ENCODE data around the gene CAPN10. TPM values are rescaled to one million over a fixed set of nuclear protein-coding genes. Genes with fewer than 3 reads are reported as not detected.

Gene CAPN10
- total and polyA plus RNA-seq, 2 donors (not counting 3 experiments of a cell fraction or from before 2014, with no cell fraction given) = 25.2 to 39.9 TPM

DNA sequence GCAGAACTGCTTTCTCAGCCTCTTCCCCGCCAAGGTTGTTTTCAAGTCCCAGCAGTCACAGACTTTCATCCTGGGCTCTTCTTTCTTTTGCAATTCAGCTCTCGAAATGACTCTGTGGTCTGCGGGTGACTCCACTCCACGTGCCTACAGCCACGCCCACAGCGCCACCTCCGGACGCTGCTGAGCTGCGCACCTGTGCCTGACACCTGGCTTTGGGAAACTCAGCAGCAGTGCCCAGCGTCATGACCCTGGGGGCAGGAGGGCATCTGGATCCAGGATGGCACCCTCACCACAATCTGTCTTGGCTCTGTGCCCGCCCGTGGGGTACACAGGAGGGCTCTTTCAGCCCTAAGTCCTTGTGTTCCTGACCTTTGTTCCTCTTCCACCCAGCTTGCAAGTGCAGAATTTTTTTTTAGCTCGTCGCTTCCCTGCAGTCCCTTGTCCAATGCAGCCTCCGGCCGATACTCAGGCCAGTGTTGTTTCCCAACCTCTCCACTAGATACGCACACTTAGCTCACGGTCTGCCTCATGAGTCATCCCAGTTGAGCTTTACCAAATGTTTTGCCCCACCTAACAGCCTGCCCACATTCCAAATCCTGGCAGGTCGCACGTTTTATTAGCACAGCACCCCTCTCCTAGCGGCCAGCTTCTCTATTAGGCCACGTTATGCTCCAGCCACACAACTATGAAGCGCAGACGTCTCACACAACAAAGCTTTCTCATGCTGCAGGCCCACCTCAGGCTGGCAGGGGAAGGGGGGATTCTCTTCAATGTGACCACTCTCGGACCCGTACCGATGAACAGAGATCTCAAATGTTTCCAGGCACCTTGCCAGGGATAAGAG is 6.5 kb upstream of the CAPN10 start:
- no peak for DNase-seq (ENCODE audit: low read depth, low spot score)
- CTCF ChIA-PET = interaction anchor here (1.6 kb wide), 1 partner anchor 11 kb away, joined by 3 read pairs; the partner anchor contains the start of gene RNPEPL1
- Histone ChIP-seq H4K20me1 (replicated peaks; ENCODE audit: control insufficient read depth, extremely low read depth, insufficient read depth, low read length) (no peaks in the 10 kb centered on the region), H3K79me2 (ENCODE audit: control insufficient read depth, insufficient read depth, low read length) (peaks cover 16% of the 10 kb centered on the region), H3K4me3 (replicated peaks in 1 of 3; ENCODE audit: insufficient read depth in 1 of 3, low read depth in 1 of 3, low read length in 3 of 3) (no peak overlapping the region), H3K9me1 (replicated peaks; ENCODE audit: control insufficient read depth, extremely low read depth, insufficient read depth, low read length) (no peaks in the 10 kb centered on the region), H3K9me3 (replicated peaks; ENCODE audit: control insufficient read depth, insufficient read depth, low read length) (no peaks in the 10 kb centered on the region), H2AFZ (ENCODE audit: low read depth, low read length) (no peak overlapping the region), H3K27me3 (ENCODE audit: control insufficient read depth in 2 of 2, insufficient read depth in 2 of 2, low read length in 2 of 2) (no peaks in the 10 kb centered on the region), H3K36me3 (ENCODE audit: control insufficient read depth in 2 of 2, extremely low read depth in 1 of 2, insufficient read depth in 2 of 2, low read length in 2 of 2) (peaks cover 0 to 21% of the 10 kb centered on the region in 2 experiments), H3K4me1 (ENCODE audit: control insufficient read depth, extremely low read depth, insufficient read depth, low read length) (no peaks in the 10 kb centered on the region), H3K9ac (replicated peaks; ENCODE audit: extremely low read depth, insufficient read depth, low read length) (no peak overlapping the region), H3K27ac (ENCODE audit: insufficient read depth, low read depth, low read length) (no peak overlapping the region), H3K4me2 (ENCODE audit: insufficient read depth, low read length) (no peak overlapping the region)
- intact Hi-C loops (cut with micrococcal nuclease) = no loop called here
- FAIRE-seq = no peak
- TF ChIP-seq EZH2 (IDR thresholded peaks at IDR 0.05; ENCODE audit: borderline replicate concordance, low read depth, low read length, severe bottlenecking) = no peak
- TF ChIP-seq, protein P1, sequence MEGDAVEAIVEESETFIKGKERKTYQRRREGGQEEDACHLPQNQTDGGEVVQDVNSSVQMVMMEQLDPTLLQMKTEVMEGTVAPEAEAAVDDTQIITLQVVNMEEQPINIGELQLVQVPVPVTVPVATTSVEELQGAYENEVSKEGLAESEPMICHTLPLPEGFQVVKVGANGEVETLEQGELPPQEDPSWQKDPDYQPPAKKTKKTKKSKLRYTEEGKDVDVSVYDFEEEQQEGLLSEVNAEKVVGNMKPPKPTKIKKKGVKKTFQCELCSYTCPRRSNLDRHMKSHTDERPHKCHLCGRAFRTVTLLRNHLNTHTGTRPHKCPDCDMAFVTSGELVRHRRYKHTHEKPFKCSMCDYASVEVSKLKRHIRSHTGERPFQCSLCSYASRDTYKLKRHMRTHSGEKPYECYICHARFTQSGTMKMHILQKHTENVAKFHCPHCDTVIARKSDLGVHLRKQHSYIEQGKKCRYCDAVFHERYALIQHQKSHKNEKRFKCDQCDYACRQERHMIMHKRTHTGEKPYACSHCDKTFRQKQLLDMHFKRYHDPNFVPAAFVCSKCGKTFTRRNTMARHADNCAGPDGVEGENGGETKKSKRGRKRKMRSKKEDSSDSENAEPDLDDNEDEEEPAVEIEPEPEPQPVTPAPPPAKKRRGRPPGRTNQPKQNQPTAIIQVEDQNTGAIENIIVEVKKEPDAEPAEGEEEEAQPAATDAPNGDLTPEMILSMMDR (IDR thresholded peaks at IDR 0.05; ENCODE audit: extremely low read depth in 1 of 2, insufficient read depth in 1 of 2, low read depth in 1 of 2, low read length in 2 of 2) = no peak
- no TSS peak for BruUV-seq (replicated peaks)
- POLR2A ChIA-PET = no interaction called here
- dilution Hi-C loops (cut with MboI; ENCODE audit: extremely low pct_ligation_motif_present, low sequenced_read_pairs) = no loop called here

GRCh38 chr2:240581811-240582210 is 4.7 kb upstream of the CAPN10 start:
- no peak for TF ChIP-seq POLR2AphosphoS5 (IDR thresholded peaks at IDR 0.05; ENCODE audit: insufficient read depth, low read depth, low read length)
- CTCF ChIA-PET = interaction anchor here (0.8 to 1.4 kb wide), 3 partner anchors 12 to 21 kb away, joined by 3 to 5 read pairs (median 3); no protein-coding TSS in a partner anchor
- Histone ChIP-seq H3K4me1 (ENCODE audit: control insufficient read depth, extremely low read depth, insufficient read depth, low read length) (peaks cover 6% of the 10 kb centered on the region), H3K9ac (replicated peaks; ENCODE audit: extremely low read depth, insufficient read depth, low read length) (no peak overlapping the region), H3K9me3 (replicated peaks; ENCODE audit: control insufficient read depth, insufficient read depth, low read length) (no peaks in the 10 kb centered on the region), H3K27ac (ENCODE audit: insufficient read depth, low read depth, low read length) (no peak overlapping the region), H4K20me1 (replicated peaks; ENCODE audit: control insufficient read depth, extremely low read depth, insufficient read depth, low read length) (no peaks in the 10 kb centered on the region), H3K36me3 (ENCODE audit: control insufficient read depth in 2 of 2, extremely low read depth in 1 of 2, insufficient read depth in 2 of 2, low read length in 2 of 2) (peaks cover 0 to 12% of the 10 kb centered on the region in 2 experiments), H3K27me3 (ENCODE audit: control insufficient read depth in 2 of 2, insufficient read depth in 2 of 2, low read length in 2 of 2) (no peaks in the 10 kb centered on the region), H3K4me3 (replicated peaks in 1 of 3; ENCODE audit: insufficient read depth in 1 of 3, low read depth in 1 of 3, low read length in 3 of 3) (no peak overlapping the region), H3K79me2 (ENCODE audit: control insufficient read depth, insufficient read depth, low read length) (peaks cover 28% of the 10 kb centered on the region), H2AFZ (ENCODE audit: low read depth, low read length) (no peak overlapping the region), H3K9me1 (replicated peaks; ENCODE audit: control insufficient read depth, extremely low read depth, insufficient read depth, low read length) (no peaks in the 10 kb centered on the region), H3K4me2 (ENCODE audit: insufficient read depth, low read length) (no peak overlapping the region)
- dilution Hi-C loops (cut with MboI; ENCODE audit: extremely low pct_ligation_motif_present, low sequenced_read_pairs) = no loop called here
- no TSS peak for BruUV-seq (replicated peaks)
- intact Hi-C loops (cut with micrococcal nuclease) = no loop called here
- no peak for FAIRE-seq
- DNase-seq (ENCODE audit: low read depth, low spot score) = no peak
- POLR2A ChIA-PET = no interaction called here

Data from endothelial cell of umbilical vein (primary cell).